ENCODE data around the gene ARPC4.

The ARPC4 gene

DNA sequence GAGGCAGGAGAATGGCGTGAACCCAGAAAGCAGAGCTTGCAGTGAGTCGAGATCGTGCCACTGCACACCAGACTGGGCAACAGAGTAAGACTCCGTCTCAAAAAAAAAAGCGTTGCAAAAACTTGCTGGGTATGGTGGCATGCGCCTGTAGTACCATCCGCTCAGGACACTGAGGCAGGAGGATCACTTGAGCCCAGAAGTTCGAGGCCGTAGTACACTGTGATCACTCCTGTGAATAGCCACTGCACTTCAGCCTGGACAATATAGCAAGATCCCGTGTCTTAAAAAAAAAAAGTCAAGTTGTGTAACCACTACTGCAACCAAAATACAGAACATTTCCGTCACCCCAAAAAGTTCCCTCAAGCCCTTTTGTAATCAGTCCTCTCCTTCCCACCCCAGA, 1.5 kb downstream of the ARPC4 start:
- no peak for DNase-seq

DNA sequence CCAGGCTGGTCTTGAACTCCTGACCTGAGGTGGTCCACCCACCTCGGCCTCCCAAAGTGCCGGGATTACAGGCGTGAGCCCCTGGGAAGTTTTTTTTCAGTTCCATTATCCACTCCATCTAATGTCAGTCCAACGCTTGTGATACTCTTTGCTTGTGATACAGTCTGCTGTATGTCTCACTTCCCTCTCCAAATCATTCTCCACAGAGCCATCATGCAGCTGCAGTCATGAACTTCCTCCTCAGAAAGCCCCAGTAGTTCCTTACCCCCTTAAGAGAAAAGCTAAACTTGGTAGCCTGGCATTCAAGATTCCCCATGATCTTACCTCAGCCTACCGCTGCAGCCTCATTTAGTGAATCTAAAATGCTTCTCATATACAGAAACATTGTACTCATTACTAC, 2.3 kb downstream of the ARPC4 start:
- DNase-seq = peak; percentile 78

DNA sequence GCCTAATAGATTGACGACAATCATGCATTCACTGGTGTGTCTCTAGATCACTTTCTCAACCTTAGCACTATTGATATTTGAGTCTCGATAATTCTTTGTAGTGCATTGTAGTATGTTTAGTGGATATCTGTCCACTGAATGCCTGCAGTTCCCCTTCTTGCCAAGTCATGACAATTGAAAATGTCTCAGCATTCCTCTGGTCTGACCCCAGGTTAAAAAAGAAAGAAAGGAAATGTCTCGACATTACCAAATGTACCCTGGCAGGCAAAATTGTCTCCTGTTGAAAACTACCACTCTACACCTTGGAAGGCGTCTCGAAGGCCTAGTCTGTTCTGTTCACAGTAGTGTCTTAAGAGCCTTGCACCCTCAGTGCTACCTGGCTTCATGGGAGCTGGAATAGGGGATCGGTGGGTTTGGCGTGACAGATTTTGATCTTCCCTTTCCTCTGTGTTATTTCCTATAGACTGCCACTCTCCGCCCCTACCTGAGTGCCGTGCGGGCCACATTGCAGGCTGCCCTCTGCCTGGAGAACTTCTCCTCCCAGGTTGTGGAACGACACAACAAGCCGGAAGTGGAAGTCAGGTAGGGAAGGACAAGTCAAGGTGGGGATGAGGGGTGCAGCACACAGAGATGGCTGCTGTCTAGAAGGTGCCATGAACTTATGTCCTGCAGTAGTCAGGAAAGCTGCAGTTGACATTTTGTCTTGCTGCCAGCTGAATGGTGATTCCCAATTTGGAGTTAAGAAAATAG, 4.5 kb downstream of the ARPC4 start:
- no peak for DNase-seq

DNA sequence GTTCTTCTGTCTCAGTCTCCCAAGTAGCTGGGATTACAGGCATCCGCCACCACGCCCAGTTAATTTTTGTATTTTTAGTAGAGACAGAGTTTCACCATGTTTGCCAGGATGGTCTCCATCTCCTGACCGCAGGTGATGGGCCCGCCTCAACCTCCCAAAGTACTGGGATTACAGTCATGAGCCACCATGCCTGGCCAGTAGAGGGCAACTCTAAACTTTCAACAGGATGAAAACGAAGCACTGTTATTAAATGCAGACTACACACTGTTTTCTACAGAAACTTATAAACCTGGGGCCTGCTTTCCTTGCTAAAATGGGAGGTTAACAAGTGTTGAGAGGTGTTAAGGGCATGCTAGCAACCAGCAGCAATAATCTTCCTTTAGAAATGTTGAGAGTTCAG, 7.6 kb downstream of the ARPC4 start:
- DNase-seq = no peak

DNA sequence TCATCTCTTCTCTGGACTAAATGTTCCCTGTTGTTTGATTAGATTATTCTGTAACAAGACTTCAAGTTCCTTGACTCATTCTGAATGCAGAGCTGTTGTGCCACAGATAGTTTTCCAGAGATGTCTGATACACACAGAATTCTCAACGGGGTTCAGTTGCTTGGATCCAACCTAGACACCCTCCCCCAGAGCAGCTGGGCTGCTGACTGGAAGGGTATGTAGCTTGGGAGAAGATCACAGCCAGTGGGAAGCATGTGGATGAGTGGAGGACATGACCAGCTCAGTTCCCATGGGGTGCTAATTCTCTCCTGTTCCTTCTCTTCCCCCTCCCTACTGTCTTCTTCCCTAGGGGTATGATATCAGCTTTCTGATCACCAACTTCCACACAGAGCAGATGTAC, 10.6 kb downstream of the ARPC4 start:
- DNase-seq = no peak

DNA sequence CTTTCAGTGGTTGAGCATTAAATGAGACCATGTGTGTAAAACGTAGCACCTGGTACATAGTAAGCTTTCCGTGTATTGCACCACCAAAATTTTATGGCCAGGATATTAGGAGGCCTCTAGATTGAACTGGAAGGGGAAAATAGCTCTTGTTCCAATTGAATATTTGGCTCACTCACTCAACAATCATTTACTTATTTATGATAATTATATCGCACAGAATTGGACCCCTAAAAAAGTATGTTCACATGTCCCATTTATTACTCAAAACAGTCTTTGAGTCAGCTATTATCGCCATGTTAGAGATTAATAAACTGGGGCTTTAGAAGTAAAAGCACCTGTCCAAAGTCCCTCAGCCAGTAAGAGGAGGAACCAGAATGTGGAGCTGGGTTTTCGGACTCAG, 12.1 kb downstream of the ARPC4 start:
- DNase-seq = no peak

DNA sequence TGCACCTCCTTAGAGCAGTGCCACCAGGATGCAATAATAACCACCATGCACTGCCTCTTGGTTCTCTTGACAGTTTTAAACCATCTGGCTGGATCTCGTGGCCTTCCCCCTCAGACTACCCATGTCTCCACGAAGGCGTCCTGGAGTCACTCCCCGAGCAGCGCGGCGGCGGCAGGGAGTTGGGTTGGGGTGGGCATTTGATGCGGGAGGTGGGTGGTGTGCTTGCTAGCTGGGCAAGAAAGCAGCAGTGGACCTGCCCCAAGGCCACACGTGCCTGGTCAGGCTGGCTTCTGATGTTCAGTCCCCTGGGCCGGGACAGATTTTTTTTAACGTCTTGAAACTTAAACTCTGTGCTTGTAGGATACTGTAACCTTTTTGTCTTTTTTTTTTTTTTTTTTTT, 13.3 kb downstream of the ARPC4 start:
- no peak for DNase-seq

DNA sequence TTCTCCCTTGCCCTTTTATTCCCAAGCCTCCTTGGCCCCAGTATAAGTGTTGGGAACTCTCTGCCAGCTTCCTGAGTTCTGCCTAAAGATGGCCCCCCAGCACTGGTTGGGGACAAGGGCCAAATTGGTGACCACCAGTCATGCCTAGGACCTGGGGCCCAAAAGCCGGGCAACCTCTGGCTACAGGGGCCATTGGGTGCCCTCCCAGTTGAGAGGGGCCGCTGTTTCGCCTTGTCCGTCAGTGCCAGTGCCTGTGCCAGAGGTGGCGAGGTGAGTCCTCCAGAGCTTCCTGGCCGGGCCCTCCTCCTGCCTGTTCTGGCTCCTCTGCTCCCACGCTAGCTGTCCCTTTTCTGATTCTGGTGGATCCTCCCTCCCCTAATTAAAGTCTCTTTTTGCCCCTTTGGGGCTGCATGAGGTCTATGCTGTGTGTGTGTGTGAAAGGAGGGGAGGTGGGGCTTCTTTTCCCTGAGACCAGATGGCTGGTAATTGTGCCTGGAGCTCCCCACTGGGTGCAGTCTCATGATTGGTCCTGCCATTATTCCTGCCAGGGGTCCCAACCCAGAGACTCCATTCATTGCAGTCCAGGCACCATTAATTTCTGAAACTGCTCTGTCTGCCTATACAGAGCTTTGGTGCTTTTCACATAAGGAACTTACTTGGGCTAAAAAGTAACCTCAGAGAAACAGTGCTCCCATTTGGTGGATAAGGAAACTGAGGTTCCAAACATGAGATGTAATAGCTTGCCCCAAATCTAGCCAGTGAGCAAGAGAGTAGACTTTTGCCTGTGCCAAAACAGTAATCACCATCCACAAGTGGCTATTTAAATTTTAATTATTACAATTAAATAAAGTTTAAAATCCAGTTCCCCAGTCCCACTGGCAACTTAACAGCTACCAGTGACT, 14.1 kb downstream of the ARPC4 start:
- DNase-seq = no peak

DNA sequence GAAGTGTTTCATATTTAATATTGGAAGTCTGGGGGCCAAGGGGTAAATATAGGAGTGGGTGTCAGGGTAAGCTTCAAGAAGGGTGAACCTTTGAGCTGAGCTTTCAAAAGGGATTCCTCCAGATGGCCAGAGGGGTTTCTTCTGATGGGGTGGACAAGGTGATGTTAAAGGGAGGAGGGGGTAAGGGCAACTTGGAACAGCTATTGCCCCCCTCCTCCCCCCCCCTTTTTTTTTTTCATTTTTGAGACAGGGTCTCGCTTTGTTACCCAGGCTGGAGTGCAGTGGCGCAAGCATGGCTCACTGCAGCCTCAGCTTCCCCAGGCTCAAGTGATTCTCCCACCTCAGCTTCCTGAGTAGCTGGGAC, 15.1 kb downstream of the ARPC4 start:
- DNase-seq = no peak

DNA sequence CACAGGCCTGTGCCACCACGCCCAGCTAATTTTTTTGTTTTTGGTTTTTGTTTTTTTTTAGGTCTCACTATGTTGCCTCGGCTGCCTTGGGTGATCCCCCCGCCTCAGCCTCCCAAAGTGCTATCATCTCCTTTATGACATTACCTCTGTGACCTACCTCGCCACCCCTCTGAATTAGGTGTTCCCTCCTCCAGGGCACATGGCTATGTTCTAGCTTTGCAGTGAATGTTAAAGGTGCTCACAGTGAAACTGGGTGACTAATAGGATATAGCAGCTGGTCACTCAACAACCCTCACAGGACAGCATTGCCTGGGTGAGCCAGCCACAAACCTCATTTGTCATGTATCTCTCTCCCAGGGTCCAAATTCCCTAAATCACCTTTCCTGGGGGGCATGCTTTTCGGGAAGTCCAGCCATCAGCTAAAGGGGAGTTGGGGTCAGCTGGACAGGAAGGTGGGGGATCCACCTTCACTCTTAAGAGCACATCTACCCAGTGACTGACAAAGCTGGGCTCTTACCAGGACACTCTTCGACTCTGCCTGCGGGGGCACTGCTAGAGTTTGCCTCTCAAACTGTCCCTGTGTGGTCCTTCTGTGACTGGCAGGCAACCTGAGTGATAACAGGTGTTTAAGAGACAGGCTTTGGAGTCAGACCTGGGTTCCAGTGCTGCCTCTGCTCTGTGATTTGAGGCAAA, 15.6 kb downstream of the ARPC4 start:
- no peak for DNase-seq

DNA sequence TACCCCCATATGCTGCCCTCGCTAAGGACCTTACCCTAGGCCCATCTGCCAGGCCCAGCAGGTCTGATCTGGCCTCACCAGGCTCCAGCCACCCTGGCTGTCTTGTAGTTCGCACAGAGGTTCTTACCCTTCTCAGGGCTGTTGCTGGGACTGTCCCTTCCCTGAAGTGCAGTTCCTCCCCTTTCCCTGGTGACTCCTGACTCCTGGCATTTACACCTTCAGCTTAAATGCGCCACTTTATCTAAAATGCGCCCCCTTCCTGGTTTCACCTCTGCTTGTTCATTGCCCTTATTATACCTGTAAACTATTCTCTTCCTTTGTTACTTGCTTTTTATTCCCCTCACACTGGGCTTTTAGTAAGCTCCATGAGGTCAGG, 16.3 kb downstream of the ARPC4 start:
- no peak for DNase-seq

DNA sequence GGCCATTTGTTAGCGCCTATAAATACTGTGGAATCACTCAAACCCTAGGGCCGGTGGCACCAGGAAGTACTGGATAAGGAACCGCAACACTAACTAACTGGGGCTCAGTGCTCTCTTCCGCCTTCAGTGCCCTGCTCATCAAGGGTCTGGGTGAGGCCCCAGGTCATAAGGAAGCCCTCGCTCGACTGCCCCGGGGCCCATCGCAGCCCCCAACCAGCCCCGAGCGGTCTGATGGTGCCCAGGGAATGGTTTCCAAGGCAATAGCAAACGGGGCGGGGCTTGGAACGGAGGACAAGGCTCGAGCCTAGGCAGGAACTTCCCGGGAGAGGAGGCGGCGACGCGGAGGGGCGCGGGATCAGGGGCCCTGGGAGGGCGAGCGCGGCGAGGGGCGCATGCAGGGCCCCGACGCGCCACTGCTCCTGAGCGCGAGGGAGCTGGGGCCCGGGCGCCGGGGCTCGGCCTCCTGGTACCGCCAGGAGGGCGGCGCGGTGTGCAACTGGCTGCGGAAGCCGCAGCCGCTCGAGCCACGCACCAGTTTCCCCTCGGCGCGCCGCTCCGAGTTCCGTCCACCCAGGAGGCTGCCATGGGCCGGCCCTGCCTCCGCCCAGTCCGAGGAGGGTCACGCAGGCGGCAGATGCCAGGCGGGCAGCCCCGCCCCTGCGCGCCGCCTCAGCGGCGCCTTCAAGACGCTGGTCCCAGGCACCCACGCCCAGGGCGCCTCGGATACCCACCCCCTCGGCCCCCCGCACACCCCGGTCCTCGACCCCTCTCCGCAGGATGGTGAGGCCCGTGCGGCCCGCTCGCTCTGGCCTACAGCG, 16.9 kb downstream of the ARPC4 start, which contains the start of gene TTLL3:
TTLL3 (plus strand) TSS at position 648 of the 818 bp plus-strand sequence. CDS start 400 bp downstream, outside the sequence.
- peak; percentile 62 for DNase-seq

DNA sequence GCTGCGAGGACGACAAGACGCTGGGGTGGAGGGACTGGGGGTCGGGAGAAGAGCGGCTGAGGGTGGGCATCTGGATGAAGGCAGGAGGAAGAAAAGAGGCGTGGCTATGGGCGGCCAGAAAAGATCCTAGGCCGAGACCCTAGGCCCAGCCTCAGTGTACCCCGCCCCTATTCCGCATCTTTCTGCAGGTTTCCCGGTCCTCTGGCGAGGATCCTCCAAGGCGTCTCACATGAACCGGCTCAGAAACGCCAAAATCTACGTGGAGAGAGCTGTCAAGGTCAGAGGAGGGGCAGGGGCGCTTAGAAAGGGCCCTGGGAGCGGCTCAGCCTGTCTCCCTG, 17.5 kb downstream of the ARPC4 start:
- no peak for DNase-seq

DNA sequence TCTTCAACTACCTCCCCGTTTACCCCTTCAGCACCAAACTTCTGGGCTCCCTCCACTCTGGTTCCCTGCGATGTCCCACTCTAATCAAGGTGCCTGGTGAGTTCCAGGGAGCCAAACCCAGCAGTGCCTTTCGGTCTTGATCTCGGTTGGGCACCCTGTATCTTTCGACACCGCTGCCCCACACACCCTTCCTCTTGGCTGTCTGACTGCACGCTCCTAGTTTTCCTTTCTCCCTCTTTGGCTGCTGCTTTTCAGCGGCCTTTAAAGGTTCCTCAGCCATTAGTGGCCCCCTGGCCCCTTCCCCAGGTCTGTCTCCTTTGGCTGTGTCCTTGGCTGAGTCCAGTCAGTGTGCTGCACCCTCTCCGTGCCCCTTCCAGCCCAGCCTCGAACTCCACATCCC, 18.0 kb downstream of the ARPC4 start:
- no peak for DNase-seq

DNA sequence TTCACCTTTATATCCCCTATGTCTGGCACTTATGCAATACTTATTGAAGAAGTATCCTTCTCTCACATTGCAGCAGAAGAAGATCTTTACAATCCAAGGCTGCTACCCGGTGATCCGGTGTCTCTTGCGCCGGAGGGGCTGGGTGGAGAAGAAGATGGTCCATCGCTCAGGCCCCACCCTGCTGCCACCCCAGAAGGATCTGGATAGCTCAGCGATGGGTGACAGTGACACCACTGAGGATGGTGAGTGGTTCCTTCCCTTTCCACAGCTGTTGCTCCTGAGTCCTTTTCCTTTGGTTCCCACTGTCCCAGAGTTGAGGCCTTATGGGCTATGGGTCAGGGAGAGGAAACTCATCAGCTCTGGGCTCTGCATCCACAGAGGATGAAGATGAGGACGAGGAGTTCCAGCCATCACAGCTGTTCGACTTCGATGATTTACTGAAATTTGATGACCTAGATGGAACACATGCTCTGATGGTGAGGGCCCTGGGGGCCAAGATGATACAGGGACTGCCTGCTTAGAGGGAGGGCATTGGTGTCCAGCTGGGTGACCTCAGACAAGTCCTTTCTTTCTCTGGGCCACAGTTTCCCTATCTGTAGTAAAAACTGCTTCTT, 20.1 kb downstream of the ARPC4 start:
- no peak for DNase-seq

DNA sequence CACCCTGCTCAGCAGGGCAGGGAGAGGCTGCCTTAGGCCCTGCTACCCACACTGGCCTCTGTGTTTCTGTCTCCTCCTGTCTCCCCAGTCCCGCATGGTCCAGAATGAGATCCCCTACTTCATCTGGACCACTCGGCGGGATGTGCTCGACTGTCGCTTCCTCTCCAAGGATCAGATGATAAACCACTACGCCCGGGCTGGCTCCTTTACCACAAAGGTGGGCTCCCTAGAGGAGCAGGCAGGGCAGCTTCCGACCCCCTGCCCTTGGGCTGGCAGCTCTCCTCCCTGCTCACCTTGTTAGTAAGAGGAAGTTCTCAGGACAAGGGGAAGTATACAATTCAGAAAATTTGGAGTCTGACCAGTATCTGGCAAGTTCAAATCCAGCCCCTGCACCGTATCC, 23.1 kb downstream of the ARPC4 start:
- DNase-seq = no peak

DNA sequence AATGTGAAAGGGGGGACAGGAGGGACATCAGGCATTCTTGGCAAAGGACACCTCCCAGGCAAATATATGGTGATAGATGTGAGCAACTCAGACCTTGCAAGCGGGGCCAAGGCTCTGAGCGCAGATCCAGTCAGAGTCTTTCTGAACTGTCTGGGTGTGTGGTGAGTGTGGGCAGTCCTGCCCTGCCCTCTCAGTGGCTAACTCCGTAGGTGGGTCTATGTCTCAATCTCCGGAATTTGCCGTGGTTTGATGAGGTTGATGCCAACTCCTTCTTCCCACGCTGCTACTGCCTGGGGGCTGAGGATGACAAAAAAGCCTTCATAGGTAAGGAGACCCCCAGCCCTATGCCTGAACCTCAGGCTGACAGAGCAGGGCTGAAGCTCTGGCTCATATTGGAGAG, 24.6 kb downstream of the ARPC4 start:
- DNase-seq = no peak

DNA sequence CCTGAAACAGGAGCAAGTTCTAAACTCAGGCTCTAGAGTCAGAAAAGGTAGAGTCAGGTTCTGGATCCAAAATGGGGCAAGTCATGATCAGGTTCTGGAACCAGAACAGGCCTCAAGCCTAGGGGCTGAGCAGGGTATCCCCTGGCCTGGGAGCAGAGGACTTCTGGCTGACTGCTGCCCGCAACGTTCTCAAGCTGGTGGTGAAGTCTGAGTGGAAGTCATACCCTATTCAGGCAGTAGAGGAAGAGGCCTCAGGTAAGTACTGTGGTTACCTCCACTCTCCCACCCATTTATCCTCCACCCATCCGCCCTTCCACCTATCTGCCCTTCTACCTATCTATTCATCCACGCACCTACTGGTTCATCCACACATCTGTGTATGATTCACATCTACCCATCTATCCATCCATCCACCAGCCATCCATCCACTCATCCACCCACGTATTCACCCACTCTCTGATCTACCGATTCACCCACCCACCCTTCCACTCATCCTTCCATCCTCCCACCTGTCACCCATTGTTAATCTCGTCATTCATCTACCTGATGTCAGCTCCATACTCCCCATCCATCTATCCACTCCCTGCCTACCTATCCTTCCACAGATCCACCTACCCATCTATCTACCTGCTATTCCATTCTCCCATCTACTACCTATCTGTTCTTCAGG, 25.9 kb downstream of the ARPC4 start:
- DNase-seq = no peak

DNA sequence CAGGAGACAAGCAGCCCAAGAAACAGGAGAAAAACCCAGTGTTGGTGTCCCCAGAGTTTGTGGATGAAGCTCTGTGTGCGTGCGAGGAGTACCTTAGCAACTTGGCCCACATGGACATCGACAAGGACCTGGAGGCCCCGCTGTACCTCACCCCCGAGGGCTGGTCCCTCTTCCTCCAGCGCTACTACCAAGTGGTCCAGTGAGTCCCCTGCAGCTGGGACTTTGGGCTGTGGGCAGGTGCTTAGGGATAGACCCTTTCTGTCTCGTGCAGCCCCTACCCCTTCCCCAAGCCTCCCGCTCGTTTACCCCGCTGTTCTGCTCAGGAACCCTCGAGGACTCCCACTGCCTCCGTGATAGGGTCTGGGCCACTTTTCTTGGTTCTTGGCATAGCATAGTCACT, 27.7 kb downstream of the ARPC4 start:
- no peak for DNase-seq

DNA sequence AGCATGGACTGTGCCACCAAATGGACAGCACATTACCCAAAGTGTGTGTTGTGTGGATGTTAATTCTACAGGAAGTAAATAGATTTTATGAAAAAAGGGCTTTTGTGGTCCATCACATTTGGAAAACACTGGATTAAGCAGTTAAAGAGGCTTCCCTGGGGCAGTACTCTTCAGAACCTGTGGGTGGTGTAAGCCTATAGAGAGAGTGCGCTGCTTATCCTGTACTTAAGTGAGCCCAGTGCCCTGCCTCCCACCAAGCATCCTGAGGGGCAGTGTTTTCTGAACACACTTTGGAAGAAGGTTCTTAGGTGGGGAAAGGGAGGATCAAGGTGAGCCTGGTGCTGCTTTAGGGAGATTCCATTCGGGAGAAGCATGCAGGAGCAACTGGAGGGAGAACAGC, 28.1 kb downstream of the ARPC4 start:
- no peak for DNase-seq

DNA sequence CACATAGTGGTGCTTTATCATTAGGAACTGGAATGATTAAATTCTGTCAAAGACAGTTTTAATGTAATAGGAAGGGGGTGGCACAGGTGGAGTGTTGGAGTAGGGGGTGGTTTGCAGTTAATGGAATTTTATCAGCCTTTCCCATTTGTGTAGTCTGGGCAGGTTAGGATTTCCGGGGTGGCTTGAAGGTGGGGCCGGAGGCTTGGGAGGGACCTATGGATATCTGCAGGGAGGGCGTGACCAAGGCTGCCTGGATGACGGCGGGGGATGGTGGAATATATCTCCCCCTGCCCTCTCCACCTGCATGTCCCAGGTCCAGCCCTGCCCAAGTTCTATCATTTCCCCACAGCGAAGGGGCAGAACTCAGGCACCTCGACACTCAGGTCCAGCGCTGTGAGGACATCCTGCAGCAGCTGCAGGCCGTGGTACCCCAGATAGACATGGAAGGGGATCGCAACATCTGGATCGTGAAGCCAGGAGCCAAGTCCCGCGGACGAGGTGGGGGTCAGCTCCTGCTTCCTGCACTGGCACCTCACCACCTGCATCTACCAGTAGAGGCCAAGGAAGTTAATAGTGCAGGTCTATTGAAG, 32.7 kb downstream of the ARPC4 start:
- no peak for DNase-seq
